Left forelimb (tissue), 1 donor: ENCODE results near the gene ANXA7.

ENCODE experiments used
- DNase-seq: peaks from one replicate; pipeline ENCODE4 v3.0.0-alpha.2; 2018; ENCODE audit warnings: low spot score

ANXA7 gene

DNA sequence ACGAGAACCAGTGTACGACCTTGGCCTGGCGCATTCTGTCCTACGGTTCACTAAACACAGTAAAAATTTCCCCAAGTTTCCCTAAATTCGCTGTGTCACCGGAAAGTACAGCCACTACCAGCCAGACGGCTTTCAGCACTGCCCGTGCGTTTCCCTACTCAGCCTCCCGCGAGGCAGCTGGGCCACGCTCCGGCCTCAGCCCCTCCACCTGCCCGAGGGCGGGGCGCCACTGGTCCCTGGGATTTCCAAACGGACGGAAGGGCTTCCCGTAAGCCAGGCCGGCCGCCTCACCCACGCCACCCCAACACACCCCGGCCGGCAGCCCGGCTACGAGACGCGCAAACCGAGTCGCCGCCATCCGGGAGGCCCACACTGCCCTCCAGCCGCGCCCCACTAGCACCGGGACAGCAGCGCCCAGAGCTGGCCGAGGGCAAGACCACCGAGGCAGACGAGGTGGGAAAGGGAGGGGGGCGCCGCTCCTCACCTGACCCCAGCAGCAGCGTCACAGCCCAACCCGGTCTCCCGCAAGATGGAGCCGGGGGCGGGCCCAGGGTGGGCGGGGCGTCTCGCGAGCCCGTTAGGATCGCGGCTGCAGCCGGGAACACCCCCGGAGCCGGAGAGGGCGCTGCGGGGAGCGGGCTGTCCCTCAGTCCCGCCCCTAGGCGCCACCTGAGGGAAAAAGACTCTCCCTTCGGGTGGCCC is at the start of gene ANXA7:
TSS of gene ANXA7 (minus strand) at position 531 of the 702 bp plus-strand sequence. CDS start 13,202 bp downstream, outside the sequence.
- peak; percentile 95 for DNase-seq

DNA sequence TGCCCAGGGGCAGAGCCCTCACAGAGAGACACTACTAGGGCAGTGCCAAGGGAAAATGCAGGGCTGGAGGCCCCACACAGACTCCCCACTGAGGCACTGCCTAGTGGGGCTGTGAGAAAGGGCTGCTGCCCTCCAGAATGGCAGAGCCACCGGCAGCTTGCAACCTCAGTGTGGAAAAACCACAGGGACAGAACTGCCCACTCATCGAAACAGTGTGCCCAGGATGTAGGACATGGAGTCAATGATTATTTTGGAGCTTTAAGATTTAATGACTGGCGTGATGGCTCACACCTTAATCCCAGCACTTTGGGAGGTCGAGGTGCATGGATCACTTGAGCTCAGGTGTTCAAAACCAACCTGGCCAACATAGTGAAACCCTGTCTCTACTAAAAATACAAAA is 47.0 kb upstream of the ANXA7 start:
- DNase-seq: no peak

DNA sequence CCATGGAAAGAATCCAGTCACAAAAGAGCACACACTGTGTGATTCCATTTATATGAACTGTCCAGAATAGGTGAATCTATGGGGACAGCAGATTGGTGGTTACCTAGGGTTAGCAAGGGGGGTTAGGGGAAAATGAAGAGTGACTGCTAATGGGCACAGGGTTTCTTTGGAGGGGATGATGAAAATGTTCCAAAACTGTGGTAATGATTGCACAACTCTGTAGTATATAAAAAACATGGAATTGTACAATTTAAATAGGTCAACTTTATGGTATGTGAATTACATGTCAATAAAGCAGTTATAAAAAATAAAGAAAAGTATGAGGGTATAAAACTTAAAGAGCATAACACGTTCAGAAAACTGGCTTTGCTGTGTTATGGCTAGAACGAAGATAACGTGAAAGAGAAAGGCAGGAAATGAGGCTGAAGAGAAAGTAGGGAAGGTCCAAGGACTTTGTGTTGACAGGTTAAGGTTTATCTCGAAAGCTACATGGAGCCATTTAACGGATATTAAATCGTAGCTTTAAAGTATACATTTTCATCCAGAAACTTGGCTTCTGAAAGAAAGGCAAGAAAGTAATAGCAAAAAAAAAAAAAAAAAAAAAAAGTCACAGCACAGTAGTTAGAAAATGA is 45.9 kb upstream of the ANXA7 start:
- DNase-seq: no peak

DNA sequence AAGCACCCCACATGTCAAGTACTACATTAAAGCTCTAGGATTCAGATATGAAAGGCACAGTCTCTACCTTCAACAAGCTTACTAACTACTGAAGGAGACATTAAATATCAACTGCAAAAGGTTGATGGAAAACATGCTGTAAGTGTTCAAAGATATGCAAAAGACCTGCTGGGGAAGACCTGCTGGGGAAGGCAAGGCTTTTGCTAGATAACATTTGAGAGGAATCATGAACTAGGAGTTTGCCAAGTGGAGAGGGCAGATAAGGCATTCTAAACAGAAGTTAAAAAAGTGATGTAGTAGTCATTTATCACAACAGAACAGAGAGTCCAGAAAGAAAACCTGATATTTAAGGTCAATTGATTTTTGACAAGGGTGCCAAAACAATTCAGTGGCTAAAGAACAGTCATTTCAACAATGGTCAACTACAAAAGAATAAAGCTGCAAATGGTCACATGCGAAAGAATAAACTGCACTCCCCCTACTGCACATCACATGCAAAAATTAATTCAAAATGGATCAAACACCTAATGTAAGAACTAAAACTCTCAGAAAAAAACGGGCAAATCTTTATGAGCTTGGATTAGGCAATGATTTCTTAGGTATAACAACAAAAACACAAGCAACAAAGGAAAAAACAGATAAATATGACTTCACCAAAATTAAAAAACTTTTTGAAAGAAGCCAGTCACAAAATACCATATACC is 42.5 kb upstream of the ANXA7 start:
- DNase-seq: no peak

DNA sequence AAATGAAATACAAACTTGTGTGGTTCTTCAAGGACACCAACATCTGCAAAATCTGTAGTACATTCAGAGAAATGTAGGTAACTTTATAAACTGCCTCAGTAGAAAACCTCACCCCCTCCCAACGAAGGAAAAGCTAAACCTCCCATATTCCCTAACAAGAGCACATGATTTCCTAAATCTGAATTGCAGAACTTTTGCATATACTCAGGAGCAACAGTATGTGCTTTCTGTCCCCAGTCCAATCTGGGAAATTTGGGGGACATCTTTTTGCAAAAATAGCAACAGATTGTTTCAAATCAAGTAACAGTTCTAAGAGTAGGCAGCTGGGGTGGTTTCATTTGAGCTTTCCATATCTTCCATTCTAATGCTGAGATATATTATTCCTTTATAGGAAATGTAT is 35.3 kb upstream of the ANXA7 start:
- DNase-seq: no peak

DNA sequence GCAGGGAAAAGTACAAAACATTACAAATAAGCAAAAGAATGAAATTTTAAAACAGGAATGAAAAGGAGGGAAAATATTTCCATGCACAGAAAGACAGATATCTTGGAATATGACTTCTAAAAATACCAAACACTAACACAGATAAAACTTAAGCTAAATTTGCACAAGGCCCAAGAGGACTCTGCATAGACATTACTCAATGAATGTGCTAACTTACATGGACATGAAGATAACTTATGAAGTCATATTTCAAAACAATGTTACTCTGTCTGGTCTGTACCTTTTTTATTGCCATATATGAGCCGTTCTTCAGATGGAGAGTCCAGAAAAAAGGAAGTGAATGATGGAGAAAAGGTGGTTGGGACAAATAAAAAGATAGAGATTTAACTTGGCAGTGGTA is 34.5 kb upstream of the ANXA7 start:
- DNase-seq: no peak

DNA sequence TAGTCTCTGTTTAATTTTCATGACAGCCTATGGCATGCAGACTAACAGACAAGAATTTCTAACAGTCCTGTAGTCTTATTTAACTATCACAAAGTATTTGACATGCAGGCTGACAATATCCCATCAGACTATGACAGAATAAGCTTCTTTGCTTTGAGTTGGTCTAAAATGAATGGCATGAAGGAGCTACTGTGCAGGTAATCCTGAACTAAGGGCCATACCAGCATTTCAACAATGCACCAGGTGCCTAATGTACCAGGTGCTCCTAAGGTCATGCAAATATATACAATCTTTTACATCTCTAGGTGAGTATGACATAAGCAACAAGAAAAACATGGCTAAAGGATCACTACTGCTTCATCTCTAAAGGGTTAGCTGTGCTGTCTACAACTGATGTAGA is 33.1 kb upstream of the ANXA7 start:
- DNase-seq: no peak

DNA sequence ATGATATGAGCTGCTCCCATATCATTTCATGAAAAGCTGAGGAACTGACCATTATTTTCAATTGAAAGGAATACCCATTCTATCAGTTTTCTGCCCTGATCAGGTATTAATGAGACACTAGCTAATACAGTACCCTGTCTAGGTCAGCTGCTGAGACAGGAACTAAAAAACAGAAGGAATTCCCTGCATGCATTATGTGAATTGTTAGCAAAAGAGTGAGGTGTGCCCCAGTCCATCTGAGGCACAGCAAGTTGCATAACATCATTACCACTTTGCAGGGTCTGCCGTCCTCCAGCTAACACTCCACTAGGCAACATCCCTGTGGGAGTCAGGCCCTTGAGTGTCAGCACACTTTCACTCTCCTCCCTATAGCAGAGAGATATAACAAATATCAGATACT is 30.6 kb upstream of the ANXA7 start:
- DNase-seq: no peak

DNA sequence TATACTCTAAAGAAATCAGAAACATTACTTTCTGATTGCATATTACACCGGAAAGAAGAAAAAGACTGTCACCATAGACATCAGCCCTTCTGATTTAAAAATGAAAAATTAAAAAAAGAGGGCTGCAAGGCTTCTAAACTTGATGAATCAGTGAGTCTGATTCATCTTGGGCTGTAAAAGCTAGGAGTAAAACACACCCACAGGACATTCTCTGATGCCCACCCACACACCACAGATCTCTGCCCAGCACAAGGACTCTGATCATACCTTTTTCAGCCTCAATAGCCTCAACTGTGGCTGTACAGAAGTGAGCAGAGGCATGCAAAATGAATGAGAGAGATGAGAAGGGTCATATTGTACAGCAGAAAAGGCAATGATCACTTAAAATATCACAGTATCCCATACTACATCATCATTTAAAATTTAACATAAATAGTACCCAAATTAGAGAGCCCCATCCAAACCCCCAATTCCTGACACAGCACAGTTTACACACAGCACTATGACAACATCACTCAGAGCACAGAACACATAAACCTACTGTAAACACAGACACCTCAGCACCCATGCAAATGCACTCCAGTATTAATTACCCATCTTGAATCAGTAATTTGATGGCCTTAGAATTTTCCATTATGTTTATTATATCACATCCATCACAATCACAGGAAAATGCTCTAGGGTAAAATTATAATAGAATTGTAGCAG is 25.9 kb upstream of the ANXA7 start:
- no peak for DNase-seq

DNA sequence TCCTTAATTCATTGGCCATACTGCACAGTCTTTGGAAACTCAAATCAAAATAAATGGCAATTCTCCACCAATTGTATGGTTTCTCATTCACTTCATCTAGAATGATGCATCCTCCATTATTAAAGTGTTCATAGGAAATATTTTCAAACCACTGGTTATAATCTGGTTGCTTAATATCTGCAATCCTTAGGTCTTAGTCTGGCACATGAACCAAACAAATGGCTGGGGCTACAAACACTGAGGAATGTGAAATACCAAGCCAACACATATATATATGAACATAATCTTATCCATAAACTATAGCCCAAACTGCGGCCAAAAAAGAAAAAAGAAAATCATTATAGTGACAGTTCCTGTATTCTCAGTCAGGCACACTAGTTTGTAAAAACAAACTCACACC is 25.2 kb upstream of the ANXA7 start:
- DNase-seq: no peak

DNA sequence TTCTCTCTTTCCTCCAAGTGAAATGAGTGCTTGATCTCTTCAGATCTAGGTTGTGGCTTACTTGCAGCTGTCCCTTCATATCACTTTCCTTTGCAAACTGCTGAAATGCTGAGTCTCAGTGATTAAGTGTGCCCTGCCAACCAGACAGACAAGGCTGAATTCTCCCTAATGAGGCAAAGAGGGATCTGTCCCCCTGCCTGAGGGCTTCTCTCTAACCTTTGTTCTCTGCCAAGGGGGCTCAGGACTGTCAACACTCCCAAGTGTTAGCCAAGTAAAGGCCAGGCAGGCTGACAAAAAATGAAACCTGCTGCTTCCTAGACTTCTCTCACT is 19.6 kb upstream of the ANXA7 start, which contains the start of gene MSS51:
TSS of gene MSS51 (minus strand) at position 24 of the 330 bp plus-strand sequence. CDS start 5,277 bp downstream, outside the sequence.
- no peak for DNase-seq

DNA sequence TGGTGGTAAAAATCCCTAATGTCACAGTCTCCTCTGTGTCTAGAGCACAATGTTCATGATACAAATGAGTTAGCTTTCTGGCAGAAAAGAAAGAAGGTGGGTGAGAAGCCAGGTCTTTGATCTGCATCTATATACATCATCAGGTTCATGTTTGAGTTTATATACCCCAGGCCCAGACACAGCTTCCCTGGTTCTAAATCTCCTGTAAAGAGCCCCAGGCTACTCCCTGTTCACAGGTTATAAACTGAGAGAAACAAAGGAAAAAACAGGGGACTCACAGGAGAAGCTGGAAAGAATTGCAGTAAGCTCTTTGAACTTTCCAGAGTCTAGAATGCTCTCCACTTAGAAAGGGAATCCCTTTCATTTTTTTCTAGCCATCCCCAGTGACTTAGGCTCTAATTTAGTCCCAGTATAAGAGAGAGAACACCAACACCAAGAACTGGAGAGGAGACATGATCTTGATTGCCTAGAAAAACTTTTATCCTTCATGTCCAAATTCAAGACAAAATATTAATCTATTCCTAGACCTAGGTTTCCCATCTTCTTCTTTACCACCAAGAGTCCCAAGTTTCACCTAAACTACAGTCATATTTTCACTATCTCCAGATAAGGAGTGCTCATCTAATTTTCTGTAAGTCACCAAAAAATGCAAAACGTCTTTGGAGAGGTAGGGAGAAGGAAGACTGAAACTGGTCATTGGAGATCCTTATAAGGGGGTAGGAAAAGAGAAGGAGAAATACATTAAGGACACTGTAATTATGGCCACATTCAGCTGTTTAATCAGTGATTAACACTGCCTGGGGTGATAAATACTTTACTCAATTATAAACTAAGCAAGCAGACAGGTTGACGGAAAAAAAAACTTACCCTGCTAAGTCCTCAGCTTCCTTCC is 19.0 kb upstream of the ANXA7 start:
- no peak for DNase-seq

DNA sequence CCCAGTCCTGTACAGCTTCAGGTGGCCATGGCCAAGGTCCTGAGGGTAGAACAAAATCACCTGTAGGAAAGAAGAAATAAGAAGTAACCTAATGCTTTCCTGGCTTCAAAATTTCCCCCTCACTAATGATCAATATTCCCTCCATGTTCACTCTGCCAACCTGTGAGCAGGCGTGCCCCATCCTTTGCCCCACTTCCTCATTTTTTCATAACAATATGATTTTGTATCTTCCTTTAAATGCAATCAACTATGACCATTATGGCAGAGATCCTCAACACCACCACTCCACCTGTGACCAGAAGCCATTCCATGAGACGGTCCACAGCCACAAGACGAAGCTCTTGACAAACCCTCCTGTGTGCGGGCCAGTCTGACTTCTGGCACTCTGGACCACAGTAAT is 12.5 kb upstream of the ANXA7 start:
- no peak for DNase-seq

DNA sequence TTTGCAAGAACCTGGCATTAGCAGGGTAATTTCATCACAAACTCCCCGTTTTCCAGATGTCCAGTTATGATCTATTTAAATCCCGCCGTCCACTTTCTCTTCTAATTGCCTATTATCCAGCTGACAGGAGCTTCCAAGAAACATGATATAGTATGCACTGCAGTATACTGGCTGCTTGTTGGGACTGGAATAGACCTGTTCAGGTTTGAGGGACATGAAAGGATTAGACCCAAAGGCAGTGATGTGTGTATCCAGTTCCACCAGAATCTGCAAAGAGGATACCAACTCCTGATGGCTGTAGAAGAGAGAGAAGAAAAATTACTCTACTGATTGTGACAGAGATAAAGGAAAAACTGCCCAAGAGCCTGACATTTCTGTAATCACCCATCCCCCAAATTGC is 10.6 kb upstream of the ANXA7 start:
- DNase-seq: no peak

DNA sequence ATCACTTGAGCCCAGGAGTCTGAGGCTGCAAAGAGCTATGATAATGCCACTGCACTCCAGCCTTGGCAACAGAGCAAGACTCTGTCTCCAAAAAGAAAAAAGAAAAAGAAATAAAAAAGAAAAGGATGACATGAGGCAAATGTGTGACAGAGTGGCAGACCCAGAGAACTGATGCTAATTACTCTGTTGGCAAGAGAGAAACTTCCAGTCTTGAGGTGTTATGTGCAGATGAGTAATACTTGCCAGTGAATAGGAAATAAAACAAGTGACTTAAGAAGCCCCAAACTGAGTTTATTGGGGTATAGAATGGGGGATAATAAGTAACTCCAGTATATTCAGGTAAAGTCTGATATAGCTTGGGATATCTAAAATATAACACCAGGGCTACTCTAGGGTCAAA is 9.5 kb upstream of the ANXA7 start:
- DNase-seq: no peak

DNA sequence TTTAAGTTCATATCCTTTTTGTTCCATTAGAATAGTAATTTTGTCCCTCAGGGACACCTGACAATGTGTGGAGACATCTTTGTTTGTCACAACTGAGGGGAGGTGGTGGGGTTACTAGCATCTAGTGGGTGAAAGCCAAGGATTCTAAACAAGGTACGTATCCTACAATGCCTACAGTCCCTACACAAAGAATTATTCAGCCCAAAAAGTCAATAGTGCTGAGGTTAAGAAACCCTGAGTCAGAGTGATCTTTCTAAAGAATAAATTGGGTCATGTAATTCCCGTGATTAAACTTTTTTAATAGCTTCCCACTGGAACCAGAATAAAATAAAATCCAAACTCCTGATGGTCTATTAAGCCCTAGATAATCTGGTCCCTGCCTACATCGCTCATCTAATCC is 2.7 kb upstream of the ANXA7 start:
- DNase-seq: no peak

DNA sequence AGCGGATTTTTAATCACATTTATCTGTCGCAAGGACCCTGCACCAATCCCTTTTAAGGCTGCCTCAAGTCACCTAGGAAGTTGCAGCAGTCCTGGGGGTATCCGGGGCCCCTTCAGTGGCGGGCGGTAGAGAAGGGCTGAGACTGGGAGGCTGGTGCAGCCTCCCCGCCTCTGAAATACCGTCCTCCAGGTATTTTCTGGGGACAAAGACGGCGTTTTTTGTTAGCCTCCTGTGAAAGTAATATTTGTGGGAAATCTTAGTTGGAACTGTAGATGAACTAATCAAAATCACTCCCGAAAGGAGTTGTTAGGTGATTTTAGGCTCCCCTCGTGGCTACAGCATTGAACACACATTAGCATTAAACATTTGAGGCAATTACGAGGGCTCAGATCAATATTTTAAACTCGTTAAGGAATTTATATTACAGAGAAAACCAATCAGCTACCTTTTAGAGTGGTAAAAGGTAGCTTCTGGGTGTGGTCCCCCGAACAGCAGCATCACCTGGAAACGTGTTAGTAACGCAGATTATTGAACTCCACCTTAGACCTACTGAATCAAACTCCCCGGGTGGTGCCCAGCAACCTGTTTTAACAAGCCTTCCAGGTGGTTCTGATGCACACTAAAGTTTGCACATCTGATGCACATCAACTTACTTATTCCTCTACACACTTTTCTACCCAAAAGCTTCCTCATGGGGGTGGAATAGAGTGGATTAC is 530 bp upstream of the ANXA7 start:
- no peak for DNase-seq

DNA sequence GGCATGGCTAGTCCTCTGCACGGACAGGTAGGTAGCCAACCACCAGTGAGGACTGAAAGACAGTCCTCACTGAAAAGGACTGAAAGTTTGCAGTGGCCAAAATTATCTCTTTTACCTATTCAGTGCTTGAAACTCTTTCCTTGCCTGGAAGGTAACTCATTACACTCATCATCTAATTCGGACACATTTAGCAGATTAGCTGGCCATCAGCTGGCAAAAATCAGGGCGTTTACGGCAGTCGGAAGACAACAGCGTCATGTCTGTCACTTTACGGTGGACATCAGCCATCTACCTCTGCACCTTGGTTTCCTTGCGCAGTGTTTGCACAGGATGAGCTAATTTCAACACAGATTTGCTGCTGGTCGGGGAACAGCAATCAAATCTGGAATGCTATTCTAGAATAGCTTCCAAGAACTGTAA is 740 bp downstream of the ANXA7 start:
- DNase-seq: no peak

DNA sequence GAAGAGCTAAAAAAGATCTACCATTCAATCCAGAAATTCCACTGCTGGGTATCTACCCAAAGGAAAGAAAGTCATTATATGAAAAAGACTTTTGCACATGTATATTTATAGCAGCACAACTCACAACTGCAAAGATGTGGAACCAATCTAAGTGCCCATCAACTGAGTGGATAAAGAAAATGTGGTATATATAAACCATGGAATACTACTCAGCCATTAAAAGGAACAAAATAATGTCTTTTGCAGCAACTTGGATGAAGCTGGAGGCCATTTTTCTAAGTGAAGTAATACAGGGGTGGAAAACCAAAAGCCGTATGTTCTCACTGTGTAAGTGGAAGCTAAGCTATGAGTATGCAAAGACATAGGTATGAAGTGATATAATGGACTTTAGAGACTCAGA is 3.0 kb downstream of the ANXA7 start:
- no peak for DNase-seq

DNA sequence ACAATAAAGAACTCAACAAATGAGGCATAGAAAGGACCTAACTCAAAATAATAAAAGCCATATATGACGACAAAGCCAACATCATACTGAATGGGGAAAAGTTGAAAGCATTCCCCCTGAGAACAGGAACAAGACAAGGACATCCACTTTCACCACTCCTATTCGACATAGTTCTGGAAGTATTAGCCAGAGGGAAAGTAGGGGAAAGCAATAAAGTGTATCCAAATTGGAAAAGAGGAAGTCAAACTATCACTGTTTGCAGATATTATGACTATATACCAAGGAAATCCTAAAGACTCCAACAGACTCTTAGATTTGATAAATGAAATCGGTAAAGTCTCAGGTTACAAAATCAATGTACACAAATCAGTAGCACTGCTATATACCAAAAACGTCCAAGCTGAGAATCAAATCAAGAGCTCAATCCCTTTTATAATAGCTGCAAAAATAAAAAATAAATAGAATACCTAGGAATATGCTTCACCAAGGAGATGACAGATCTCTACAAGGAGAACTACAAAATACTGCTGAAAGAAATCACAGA is 4.8 kb downstream of the ANXA7 start:
- no peak for DNase-seq

DNA sequence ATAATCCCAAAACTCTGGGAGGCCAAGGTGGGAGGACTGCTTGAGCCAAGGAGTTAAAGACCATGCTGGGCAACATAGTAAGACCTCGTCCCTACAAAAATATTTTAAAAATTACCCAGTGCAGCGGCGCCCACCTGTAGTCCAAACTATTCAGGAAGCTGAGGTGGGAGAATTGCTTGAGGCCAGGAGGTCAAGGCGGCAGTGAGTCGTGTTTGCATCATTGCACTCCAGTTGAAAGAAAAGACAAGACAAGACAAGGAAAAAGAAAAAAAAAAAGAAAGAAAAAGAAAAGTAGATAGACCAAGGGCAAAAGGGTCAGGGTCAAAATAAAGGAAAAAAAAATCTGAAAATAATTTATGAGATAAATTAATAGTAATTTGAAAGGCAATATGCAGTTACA is 5.8 kb downstream of the ANXA7 start:
- DNase-seq: no peak
